CD4-positive, alpha-beta T cell treated with Interleukin-15 for 1 hour (primary cell): ENCODE data around the gene PHGDH.
"Not testable (repeated sequence)": the region's sequence is repeated elsewhere in the genome, so short reads cannot be mapped to it uniquely, and the experiment has no call there.

Experiments used
- DNase-seq: peaks from one replicate; pipeline ENCODE4 v3.0.0-alpha.2; 2020

The PHGDH gene

DNA sequence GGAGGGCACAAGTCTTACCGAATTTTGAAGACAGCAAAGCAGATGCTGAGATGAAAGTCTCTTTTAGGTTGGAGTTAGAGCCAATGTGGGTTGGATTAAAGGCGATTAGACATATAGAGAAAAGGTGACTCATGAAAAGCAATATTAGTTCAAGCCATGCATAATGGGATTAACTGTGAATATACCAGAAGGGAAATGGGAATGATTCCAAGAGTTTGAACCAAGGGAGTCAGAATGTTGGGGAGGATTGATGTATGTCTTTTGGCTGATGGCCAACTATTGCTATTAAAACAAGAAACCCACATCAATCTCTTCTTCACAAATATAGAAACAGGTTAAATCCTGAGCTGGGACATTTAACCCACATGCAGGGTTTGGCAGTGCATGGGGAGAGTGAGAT, 55.8 kb downstream of the PHGDH start:
- DNase-seq: no peak

DNA sequence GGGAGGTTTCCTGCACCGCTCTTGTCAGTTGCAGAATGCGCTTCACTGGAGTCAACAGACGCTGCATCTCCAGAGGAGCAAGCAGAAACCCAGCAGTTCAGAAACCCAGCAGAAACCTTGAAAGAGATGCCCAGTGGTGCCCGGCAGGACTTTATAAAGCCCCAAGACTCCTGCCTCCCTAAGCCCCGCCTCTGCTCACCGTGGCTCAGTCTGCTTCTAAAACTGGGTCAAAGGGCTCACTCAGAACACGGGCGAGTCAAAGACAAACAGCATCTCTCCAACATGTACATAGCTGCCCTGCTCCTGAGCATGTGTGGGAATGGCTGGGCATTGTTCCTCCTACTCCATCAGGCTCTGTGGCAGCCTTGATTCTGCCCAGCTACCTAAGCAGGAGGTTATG, 57.0 kb downstream of the PHGDH start, which contains the start of gene HMGCS2:
TSS of gene HMGCS2 (minus strand) at position 128 of the 400 bp plus-strand sequence. CDS start at position 67, 61 bp downstream.
- no peak for DNase-seq

DNA sequence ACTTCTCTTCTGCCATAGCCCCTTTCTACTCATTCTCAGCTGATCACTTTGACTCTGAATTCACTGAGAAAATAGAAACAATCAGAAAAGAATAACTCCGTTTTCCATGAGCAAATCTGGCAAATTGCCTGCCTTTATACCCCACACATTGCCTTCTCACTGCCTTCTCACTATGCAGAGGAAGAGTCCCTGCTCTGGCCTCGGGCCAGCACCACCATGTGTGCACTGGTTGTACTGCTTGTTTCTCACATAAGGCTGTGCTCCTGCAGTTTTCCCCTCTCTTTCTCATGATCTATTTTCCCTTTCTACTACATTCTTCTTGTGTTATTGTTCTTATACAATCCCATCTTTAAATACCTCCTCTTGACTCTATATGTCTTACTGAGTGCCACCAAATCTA, 59.3 kb downstream of the PHGDH start:
- no peak for DNase-seq

DNA sequence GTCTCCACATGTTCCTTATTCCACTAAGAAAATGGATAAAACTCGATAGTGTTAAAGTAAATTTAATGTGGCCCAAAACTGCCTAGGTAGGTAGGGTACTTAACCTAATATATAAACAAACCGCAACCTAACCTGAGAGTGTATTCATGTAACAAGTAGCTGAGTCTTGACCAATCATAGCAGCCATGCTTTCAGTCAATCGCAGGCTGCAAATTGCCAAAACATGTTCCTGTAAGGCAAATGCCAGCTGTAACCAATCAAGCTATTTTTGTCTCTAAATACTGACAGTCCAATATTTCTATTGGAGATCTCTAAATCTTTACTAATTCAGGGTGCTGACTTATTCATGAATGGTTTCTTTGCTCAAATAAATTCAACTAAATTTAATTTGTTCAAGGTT, 60.0 kb downstream of the PHGDH start:
- DNase-seq: no peak

DNA sequence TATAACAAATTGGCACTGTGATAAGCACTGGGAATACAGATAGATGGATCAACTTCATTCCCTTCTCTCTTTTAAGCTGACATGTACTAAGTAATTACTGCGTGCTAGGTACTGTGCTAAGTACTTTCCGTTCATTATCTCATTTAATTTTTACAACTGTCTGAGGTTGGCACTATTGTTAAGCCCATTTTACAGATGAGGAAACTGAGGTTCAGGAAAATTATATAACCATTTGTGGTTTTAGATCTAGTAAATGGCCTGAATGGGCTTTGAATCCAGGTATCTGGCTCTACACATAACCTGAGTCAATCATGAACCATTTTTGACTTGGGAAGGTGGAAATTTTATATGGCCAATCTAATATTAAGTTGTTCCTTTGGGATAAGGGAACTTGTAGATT, 60.6 kb downstream of the PHGDH start:
- no peak for DNase-seq

DNA sequence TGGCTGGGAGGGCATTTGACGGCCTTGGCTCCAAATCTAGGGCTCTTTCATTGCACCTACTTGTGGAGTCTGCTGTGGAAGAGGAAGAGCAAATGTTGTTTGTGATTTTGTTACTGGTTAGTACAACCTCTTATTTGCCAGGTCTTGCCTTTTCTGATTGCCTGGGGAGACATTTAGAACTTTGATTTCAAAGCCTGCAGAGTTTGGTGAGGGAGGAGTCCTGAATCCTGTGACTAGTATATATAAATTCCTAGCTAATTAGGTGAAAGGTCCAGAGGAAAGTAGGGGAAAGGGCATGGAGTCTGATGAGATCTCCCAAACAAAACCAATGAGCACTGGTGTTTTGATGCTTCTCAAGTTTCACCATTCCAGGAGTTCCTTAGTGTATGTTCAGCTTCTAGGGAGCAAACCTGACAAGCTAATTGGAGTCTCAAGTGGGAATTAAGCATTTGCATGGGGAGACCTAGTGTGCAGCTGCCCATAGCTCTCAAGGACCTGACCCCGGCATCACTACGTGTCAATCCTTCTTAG, 62.0 kb downstream of the PHGDH start:
- no peak for DNase-seq

DNA sequence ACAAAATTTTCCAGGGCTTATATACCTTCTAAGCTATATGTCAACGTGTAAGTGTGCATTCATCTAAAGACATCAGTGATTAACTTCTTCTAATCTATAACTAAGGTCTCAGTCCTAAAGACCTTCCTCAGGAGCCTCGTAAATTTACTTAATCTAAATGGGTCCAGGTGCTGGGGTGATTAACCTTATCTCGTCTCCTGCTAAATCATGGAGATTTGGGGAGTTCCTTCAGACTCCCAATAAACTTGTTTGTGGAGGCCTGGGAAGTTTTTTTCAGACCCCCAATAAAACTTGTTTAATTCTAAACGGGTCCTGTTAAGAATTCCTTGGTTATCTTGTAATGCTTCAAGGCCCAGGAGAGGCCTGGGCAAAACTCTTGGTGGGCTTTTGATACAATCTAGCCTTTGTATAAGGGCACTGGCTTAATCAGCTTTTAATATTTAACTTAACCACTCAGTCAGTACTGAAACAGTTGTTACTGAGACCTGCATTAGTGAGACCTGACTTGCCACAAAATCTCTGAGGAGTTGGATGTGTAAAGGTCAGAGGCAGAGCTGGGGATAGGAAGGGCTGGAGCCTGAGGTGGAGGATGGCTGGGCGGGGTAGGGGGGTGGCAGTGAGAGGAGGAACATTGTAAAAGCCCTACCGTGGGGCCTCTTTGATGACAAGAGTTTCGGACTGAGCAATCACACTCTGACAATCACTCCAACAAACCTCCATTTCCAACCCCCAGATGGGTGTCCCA, 63.2 kb downstream of the PHGDH start:
- no peak for DNase-seq

DNA sequence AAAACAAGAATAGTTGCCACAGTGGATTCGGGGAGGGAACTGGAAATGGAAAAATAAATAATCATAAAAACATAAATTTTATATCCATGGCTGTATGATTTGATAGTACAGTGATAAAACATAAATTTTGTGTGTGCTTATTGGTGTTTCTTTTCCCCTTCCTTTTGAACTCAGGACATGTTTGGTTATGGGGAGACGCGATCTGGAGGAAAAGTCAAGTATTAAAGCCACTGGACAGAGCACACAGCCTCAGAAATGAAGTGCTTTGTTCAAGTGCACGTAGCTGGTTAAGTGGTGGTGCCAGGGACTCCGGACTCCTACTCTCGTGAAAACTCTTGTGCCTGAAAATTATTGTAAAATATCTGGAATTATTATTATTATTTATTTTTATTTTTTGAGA, 66.6 kb downstream of the PHGDH start:
- no peak for DNase-seq

DNA sequence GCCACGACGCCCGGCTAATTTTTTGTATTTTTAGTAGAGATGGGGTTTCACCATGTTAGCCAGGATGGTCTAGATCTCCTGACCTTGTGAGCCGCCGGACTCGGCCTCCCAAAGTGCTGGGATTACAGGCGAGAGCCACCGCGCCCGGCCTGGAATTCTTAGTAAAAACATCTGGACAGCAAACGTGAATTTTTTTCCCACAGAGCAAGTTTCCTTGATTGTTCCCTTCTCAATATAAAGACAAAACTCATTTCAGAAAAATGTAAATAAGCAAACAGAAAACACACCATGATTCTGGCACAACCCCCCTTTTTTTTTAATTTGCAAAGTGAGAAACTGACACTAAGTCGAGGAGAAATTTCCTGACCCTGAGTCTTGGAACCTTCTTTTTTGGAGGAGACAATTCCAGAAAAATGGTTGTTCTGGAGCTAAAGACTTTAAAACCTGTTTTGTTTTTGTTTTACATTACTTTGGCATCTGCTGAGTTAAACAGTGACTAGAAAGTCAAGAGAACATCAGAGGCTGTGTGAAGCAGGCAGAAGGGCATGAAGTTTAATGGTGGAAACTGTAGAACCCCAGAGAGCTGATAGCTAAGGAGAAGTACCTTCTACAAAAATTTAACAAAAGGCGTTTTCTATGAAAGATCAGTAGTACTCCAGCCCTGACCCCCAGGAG, 67.3 kb downstream of the PHGDH start:
- DNase-seq: no peak

DNA sequence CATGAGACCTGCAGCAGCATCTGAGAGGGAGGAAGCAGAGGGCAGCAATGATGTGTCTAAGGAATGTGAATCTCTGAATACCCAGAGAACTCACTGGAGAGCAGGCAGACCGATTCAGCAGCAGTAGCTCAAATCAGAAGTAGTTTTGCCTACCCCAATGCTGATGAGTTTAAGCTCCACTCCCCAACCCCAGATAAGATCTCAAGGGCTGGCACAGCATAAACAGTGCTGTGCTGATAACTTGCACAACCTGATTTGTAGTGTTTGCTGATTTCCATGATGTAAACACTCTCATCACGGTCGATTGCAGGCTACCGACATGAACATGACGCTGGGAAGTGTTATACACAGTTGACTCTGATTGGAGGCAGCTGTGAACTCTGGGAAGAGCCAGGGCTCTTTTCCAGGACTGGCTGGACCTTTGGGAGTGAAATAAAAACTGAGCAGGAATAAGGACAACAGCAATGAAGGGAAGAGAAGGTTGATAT, 68.2 kb downstream of the PHGDH start:
- no peak for DNase-seq

DNA sequence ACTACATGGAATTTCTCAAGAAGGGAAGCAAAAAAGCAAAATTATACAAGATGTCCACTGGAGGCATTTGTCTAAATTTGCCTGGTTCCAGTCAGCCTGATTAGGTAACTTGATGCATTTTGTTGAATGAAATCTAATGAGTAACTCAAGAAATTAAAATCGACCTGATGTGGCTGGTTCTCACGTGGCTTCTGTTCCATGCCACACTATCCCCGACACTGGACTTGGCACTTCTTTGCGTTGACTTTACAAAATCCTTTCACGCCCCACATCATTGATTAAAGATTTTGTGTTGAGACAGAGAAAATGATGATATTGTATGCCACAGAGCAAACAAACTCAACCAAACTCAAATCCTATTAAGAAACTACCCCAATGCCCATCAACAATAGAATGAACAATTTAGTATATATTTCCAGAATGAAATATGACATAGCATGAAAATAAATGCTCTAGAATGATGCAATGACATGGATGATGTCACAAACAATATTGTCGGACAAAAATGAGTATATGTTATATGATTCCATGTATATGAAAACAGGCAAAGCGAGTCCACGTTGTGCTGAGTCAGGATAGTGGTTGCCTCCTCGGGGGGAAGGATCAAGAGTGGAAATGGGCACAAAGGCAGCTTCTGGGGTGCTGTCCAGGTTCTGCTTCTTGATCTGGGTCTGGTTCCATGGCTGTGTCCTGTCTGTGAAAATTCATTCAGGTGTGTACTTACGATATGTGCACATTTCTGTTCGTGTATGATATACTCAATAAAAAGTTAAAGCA, 69.9 kb downstream of the PHGDH start:
- DNase-seq: no peak

DNA sequence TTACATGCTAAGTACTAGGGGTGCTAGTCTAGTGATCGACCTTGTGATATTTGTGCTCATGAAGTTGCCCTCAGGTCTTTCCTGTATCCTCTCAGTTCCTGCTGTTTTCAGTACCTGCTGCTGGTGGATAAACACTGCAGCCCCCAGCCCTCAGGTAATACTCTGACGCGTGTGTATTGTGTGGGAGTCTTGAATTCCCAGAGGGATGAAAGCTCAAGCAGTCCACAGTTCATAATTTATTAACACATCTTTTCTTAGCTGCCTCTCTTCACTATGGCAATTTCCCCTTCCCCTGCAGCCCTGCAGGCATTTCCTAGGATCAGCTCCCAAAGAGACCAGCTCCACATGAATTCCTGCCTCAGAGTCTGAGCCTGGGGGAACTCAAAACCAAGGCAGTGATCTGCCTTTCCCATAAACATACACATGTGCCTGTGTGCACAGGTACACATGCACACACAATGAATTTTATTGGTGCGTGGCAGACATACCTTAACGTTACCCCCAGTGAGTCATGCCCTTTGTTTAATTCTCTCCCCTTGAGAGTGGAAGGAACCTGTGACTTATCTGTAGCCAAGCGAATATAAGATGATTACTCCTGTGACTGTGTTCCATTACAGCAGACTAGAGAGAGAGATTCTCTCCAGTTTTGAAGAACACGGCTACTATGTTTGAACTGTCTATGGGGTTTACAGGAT, 71.0 kb downstream of the PHGDH start:
- no peak for DNase-seq

DNA sequence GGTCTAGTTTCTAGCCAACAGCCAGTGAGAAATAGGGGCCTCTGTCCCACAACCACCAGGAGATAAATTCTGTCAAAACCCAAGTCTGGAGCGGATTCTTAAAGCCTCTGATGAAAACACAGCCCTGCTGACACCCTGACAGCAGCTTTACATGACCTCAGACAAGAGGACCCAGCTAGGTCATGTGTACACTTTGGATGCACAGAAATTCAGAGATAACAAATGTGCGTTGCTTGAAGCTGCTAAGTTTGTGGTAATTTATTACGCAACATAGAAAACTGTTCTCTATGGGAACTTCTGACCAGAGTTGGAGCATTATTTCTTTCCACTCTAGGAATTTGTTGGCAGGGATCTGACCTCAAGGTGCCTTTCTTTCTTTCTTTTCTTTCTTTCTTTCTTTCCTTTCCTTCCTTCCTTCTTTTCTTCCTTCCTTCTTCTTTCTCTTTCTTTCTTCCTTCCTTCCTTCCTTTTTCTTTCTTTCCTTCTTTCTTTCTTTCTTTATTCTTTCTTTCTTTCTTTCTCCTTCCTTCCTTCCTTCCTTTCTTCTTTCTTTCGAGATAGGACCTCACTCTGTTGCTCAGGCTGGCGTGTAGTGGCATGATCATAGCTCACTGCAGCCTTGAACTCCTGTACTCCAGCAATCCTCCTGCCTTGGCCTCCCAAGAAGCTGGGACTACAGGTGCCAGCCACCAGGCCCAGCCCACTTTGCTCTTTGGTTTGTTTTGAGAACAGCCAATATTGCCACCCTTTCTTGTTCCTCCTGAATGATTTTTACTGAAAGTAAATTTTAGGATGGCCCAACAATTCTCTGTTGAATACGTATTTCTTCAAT, 71.8 kb downstream of the PHGDH start:
- DNase-seq: no peak

DNA sequence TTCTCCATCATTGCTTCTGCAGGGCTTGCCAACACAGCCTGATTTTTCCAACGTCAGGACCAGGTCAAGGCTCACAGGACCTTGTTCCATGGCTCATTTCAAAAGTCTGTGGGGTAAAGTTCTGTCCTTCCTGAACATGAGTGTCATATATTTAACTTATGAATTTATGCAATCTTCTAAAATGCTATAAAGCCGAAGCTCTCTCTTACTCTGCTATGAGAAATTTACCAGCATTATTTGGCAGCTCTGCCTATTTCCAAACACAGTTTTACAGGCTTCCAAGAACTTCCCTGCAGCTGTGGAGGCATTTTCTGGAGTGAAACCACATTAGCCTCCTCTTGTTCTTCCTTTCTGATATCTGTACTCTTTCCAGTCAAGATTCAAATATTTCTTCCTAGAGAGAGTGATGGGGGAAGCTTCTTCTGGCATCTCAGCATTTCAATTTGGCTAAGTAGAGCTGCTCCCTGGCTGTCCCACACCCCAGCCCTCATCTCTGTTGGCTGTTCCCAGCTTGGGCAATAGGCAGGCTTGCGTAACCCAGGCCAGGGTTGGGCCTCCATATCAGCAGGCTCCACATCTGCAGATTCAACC, 72.6 kb downstream of the PHGDH start:
- DNase-seq: no peak

DNA sequence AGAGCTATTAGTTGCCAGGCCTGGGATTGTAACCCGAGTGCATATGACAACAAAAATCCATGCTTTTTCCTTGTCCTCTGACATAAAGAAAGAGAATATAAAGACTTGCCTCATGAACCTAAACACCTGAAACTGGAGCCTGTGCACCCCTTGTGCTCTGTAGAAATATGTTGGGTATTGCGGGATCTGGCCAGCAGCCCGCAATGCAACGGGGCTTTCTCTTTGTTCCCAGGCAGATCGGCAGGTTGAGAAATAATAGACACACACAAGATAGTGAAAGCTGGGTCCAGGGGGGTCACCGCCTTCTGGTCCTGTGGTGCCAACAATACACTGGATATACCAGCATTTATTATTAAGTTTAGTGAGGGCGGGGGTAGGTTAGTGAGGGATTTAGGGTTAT, 74.3 kb downstream of the PHGDH start:
- not testable (repeated sequence) for DNase-seq

DNA sequence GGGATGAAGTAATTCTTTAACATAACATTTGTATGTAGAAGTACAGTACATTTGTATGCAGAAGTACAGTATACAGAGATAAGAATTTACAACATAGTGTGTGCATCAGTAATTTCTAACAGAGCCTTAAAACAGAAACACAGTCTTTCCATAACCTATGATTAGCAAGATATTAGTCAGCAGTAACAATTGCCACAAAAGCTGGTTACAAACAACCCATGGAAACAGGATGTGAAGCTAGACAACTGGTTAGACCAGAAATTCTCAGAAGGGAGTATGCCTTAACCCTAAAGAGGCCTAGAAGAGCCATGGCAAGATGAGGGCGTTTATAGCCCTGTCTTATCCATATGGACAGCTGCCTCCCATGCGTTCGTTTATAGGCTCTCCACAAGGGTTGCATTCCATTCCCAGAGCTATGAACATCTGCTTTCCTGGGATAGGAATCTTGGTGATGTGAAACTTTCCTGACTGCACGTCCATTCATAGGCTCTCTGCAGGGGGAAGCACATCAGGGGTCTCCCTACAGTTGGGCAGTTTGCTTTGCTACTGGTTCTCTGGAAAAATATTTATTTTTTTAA, 74.8 kb downstream of the PHGDH start:
- not testable (repeated sequence) for DNase-seq

DNA sequence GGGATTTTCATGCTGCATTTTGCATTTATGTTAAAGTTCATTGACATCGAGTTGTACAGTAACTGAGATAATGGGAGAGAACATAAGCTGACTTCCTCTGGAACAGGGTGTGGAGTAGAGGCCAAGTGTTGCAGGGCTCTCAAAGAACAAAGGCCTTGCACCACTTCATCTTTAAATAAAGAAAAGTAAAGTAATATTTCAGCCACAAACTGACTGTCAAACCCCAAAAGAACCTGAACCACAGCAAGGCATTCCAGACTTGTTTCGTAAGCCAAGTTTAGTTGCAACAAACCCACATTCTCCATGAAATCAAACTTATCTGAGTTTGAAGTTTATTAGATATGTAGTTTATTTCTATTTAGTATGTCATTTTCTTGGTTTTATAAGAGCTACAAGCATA, 76.0 kb downstream of the PHGDH start:
- DNase-seq: no peak

DNA sequence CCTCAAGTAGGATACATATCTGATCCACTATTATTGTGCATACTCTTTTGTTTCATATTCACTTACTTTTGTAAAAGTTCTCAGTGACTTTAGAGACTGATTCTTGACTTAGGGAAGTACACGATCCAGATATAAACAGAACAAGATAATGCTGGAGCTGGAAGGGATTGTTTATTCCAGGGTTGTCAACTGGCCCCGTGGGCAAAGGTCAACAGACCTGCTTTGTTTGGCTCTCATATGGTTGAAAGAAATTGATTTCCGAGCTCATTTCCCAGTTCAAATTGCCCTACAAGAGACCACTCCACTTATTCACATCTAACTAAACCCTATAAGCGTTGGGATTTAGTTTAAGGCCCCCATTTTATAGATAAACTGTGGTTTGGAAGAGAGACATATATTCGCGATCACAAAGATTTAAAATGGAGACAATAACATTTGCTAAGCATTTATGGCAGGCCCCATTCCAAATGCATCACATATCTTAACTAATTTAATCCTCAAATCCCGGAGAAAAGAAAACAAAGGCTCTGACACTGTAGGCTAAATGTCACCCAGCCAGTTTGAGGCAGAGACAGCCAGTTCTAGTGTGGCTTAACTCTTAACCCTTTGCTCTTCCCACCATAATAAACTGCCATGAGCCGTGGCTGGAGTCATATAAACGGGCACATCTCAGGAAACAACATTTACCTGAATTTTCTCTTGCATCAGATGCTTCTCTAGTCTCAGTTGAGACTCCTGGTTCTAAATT, 78.9 kb downstream of the PHGDH start:
- no peak for DNase-seq

DNA sequence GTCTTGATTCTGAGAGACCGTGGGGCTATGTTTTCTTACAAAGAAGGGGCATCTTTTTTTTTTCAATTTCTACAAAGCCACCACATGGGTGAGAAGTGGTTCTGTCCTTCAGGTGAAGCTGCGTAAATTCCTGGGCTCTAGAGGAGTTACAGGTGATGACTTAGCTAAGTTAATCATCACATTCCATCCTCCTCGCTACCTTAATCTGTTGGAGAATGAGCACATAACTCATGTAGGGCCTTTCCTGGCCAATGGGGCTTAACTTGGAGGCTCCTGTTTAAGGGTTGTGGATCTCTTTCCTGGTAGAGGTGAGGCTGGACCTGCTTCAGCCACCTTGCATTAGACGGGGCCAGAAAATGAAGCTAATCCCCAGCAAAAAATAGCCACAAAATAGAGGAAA, 79.6 kb downstream of the PHGDH start:
- no peak for DNase-seq
